H4 (cell line): ENCODE data around the gene INPP5B. TPM values are rescaled to one million over a fixed set of nuclear protein-coding genes. Genes with fewer than 3 reads are reported as not detected.
A peak's percentile ranks its signal among the peaks of the same experiment; 100 is the strongest.

Experiments used
- DNase-seq: peaks from one replicate; pipeline ENCODE4 v3.0.0-alpha.2; 2015; ENCODE audit warnings: low spot score
- total RNA-seq: library from RNA; depleted of rRNA; stranded (reverse); fragments of >200 nt; shearing (Covaris generic); gene quantifications from 2 replicates; pipeline ENCODE4 v1.2.3, GENCODE V29; 2014

Gene INPP5B
- total RNA-seq, 1 experiment from 2014 or later: 10.3 TPM

DNA sequence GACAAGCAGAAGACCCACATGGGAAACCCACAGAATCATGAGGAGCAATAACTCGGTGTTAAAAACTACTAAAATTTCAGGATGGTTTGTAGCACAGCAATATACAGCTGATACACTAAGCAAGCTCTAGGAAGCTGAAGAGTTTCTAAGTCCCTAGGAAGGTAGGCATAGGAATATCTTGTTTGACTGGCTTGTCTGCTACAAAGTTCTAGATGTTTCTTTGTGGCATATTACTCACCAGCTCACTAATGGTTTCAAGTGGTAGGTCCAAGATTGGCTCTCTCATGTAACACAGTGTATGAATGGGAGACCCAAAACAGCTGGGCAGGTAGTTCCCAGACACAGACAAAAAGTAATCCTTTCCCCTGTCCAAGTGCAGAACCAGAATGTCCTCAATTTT is 74.2 kb downstream of the INPP5B start:
- no peak for DNase-seq

DNA sequence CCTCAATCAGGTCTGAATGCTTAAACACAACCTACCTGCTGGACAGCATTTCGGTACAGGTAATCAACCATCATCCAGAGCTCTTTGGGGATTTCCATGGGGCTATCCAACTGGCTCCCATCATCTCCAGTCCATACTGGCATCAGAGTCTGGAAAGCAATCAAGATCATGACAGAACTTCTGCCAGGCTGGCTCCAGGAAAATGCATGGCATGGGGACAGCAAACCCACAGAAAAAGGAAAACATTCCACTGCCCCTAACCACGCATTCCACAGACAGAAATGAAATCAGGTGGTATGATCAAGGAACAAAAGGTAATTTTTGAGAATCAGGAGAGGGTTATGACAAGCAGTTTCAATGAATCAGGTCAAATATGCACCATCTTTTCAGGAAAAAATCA is 78.4 kb downstream of the INPP5B start:
- no peak for DNase-seq

DNA sequence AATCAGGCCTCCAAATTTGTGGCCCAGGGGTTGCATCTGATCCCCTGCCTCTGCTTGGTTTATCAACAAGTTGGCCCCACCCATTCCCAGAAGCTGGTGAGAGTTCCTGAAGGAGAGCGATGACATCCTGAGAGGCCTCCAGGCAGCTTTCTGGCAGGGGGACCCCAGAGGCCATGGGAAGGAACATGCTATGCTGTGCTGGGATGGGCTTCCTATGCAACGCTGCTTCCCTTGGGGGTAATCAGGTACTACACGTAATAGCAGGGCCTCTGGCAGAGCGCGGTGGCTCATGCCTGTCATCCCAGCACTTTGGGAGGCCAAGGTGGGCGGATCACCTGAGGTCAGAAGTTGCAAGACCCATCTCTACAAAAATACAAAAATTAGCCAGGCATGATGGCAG is 79.1 kb downstream of the INPP5B start:
- DNase-seq: no peak

DNA sequence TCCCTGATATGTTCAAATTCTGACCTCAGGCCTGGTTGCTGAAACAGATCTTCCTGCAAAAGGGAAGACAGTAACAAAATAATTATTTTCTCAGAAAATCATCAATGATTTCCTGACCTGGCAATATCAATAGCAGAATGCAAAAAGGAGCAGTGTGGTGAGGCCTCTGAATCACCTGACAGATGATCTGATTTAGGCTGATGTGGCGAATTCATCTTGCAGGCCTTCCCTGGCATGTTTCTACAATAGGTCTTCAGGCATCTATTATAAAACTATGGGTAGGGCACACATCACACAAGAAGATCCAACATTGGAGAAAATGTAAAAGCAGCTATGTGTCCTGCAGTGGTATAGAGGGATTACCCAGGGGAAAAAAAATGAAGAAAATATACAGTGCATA is 80.4 kb downstream of the INPP5B start:
- DNase-seq: no peak

DNA sequence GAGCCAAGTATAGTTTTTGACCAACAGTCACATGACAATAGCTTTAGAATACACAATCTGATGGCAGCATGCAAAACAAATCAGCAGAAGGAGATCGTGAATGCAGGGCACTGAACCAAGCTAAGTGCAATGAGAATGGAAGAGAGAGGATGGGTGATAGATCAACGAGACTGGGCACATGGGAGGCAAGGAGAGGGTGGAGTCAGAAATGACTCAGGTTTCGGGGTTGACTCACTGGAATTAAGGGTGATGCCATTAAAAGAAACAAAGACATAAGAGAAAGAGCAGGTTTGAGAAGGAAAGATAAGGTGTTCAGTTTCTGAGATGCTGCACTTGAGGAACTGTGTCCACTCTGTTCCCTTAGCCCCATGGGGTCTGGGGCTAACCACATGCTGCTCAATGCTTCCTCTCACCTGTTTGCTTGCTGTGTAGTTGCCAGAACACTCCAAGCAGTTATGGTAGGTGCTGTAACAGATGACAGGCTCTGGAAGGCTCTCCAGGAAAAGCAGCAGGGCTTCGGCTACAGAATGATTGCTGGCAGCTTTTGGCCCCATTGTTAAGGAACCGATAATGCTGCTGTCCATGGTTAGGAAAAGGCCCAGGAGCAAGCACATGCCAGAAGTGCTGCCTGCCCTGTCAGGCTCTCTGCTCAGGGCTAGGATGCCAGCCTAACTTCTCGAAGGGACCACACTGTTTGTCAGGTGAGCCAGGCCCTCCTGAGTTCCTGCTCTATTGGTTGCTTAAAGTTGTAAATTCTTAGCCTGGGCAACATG is 81.3 kb downstream of the INPP5B start:
- DNase-seq: no peak

DNA sequence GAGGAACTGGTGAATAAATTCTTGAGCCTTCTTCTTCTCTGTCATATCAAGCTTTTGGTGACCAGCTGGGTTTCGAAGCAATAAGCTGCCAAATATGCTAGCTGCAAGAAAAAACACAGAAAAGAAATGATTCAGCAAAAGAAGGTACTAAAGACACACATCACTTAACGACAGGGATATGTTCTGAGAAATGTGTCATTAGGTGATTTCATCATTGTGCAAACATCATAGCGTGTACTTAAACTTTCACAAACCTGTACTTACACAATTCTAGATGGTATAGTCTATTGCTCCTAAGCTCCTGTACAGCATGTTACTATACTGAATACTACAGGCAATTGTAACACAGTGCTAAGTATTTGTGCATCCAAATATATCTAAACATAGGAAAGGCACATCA is 84.5 kb downstream of the INPP5B start:
- DNase-seq: no peak

DNA sequence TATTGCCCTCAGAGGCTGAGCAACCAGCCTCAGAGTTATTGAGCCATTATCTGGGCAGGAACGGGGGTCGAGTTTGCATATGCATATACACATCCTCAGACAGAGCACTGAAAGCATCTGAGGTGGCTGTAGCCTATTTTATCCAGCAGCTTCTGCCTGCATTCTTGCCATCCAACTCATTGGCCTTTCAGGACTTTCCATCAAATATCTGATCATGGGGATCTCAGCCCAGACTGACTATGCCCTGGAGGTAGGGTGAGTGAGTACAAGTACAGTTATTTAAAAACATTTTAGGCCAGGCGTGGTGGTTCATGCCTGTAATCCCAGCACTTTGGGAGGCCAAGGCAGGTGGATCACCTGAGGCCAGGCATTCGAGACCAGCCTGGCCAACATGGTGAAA is 85.7 kb downstream of the INPP5B start:
- DNase-seq: no peak

DNA sequence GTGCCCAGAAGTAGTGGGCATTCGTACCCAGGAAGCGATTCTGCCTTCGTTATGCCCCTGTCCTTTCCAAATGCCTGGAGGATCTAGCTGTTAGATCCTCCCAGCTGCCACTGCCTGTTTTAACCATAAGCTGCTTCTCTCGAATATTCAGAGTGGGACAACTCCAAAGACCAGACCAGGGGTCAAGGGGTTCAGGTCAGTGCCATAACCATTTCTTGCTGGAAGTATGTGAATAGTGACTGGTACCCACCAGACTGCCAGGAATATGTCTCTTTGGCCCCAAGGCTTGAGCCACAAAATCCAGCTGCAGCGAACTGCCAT is 86.5 kb downstream of the INPP5B start:
- DNase-seq: no peak

DNA sequence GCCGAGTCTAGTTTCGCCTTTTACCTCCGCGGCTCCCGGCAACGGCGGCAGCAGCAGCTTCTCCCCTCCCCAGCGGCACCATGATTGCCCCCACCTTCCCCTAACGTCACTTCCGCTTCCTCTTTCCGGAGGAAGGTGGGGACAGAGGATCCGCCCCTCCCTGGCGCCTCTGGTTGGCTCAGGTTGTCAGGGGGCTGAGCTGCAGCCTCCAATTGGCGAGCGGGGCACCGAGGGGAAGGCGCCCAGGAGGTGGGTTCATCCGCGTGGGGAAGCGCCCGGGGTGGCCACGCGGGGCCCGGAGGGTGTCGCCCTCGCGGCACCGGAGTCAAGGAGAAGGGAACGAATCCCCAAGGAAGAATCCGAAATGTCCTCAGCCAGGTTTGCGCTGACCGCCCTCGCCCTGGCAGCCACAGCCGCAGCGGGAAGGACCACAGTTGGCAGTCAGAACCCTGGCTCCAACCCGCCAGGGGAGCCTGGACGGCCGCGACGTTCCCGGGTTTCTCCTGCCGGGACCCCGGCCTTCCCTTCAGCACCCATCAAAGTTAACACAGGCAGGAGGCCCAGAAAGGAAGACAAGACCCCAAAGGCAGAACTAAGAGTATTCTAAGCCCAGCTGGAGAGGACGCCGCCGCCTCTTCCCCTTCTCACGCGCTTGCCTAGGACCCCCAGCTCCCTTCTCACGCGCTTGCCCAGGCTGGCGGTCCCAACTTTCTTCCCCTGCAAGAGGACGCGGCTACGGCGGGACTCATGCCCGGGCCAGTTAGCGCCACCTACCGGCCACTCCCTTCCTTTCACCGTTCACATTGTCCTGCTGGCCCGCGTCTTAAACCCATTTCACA is 87.1 kb downstream of the INPP5B start, which contains the start of gene MTF1:
Gene MTF1, minus strand, starts transcription at position 86 of the 839 bp plus-strand sequence. CDS start 1,934 bp downstream, outside the sequence.
- peak; percentile 95 for DNase-seq

DNA sequence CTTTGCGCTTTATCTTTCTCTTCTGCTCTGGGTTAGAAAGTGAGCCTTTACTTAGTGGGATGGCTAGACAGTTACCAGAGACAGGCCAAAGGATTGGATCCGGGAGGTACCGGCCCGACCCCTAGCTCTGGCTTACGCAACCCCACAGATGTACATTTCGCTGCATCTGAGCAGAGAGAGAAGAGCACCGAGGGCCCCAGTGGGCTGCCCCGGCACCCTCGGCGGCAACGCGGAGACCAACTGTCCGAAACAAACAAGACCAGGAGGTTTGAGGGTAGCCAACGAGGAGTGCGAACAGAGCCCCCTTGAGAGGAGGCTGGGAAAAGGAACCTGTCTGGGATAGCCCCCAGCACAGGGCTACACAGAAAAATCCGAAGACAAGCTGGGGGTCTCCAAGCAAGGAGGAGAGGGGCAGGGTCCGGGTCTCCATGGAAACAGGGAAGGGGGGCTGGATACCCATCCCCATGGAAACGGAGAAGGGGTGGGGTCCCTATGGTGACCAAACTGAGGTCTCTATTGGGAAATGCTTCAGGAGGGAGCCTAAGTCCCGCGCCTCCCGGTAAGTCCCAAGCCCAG is 87.8 kb downstream of the INPP5B start:
- DNase-seq: no peak

DNA sequence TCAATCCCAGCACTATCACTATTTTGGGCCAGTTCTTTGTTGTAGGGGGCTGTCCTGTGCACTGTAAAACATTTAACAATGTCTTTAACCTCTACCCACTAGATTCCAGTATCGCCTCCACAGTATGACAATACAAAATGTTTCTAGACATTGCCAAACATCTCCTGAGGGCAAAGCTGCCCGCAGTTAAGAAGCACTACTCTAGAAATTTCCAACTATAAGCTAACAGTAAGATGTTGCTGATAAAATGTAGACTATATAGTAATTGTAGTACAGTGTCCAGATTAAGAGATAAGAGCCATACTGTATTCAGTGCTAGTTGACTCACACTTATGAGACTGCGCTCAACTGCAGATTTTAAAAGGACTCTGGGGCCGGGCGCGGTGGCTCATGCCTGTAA is 92.4 kb downstream of the INPP5B start:
- DNase-seq: no peak

DNA sequence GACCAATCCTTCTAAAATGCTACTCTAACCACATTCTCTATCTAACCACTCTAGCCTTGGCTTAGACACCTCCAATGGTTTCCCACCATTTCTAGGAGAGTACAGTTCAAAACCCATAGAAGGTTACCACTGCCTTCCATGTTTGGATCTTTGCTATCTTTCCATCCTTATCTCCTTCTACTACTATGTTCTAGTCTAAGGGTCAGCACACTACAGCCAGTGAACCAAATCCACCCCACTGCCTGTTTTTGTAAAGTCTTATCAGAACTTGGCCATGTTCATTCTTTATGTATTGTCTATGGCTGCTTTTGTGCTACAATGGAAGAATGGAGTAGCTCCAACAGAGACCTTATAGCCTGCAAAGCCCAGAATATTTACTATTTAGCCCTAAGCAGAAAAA is 93.7 kb downstream of the INPP5B start:
- no peak for DNase-seq

DNA sequence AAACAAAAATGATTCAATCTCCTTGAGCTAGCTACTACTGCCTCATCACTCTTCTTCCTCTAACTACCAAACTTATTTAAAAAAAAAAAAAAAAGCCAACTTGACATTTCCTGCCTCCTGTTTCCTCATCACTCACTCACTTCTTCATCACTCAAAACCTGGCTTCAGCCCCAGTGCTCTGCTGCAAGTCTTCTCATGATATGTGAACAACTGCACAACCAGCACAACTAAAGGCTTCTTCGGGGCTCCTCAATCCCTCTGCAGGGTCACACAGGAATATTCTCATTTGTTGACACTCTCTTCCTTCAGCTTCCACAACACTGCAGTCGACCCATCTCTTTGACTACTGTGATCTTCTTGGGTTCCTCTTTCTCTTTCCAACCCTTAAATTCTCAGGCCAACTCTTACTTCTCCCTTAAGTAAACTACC is 95.1 kb downstream of the INPP5B start:
- no peak for DNase-seq

DNA sequence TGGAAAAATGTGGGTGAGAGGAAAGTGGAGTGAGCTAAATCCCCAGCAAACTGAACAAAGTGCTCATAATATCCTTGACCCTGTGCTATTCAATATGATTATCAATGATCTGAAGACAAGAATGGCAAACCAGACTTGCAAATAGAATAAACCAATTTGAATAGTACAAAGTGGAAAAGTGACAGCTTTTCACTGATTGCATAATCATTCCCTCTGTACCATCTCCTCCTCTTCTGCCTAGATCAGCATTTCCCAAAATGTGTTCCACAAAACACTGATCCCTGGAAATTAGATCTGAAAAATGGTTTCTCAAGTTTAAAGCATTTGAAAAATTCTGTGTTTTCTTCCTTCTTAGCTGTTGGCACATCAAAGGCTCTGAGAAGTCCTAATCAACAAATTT is 95.6 kb downstream of the INPP5B start:
- no peak for DNase-seq

DNA sequence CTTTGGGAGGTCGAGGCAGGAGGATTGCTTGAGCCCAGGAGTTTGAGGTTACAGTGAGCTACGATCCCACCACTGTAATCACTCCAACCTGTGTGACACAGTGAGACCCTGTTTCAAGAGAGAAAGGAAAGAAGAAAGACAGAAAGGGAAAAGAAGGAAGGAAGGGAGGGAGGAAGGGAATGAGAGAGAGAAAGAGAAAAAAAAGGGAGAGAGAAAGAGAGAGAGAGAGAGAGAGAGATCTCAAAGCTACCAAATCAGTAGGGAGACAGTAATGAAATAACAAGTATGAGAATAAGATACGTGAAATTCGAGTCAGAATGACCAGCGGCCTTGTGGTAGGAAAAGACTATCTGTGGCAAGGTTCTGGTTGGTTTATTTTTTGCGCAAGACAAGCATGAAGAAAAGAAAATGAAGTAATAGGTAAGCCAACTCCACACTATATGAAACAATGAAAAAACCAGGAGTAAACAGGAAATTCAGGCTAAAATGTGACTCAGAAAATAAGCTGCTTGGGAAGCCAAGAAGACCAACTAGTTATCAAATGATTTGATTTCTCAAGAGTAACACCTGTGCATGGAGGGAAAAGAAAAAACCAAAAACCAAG is 96.4 kb downstream of the INPP5B start:
- DNase-seq: peak; percentile 38

DNA sequence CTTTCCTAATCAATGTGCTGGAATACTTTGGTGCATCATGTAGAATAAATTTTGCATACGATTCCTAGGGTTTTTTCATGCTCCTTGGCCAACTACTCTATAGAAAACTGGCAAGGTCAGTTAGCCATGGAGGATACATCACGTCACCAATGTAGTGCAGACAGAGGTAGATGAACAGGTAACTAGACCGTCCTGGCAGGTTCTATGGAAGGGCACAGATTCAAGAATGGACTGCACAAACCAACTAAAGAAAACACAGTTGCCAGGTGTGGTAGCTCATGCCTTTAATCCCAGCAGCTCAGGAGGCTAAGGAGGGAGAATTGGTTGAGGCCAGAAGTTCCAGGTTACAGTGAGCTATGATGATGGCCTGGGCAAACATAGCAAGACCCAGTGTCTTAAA is 97.4 kb downstream of the INPP5B start:
- DNase-seq: no peak

DNA sequence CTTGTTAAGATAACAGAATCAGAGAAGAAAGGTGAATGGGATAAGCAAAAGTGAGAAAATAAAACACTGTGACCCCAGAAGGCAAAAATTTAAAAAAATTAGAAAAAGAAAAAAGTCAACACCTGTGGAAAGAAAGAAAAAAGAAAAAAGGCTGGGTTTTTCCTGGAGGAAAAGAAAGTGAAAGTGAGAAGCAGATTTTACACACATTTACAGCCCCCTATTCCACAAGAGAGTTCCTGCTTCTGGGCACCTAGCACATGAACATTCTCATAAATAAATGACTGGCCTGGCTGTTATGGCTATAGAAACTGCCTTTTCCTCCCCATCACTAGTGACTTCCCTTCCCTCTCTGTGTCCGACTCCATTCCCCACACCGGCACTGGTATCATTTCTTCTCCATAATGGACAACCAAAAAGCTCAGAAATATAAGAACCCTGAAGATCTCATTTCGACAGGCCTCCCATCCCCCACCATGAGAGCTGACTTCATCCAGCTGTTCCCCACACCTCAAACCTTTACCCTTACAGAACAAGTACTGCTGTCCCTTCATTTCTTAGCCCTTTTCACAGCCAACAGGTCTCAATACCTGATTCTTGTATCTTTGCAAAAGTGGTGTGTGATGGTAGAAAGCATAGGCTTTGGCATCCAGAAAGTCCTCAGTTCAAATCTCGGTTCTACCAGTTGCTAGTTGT is 100.1 kb downstream of the INPP5B start:
- DNase-seq: no peak

DNA sequence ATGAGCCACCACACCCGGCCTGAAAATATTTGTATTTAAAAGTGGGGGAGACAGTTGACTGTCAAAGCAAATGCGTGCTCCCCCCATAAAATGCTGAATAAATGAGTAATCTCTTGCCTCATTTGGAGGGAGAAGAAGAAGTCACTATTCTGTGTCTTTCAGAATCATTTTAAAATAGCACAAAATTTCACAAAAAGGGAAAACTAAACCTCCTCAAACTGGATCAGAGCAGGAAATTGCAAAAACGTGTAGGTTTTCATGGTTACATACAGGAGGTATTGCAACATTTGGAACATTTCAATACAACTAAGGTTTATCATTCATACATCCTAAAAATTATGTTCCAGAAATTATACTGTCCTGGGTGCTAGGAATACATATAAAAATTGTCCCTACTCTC is 101.1 kb downstream of the INPP5B start:
- DNase-seq: no peak

DNA sequence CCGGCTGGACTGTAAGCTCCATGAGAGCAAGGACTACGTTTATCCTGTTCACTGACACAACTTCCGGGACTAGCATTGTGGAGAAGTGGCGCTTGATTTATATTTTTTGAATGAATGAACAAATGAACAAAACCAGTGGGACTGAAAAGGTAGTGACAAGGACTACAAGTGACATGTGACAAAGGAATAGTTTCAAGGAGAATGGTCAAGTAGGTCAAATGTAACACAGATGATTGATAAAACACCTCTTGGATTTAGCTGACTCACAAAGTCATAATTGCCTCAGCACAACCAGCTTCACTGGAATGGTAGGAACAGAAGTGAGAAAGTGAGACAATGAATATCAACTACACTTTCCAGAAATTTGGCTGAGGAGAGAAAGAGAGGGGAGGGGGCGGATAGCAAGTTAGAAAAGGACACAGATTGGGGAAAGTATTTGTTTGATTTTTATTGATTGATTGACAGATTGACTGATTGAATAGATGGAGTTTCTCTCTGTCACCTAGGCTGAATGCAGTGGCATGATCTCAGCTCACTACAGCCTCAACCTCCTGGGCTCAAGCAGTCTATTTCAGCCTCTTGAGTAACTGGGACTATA is 101.7 kb downstream of the INPP5B start:
- no peak for DNase-seq

DNA sequence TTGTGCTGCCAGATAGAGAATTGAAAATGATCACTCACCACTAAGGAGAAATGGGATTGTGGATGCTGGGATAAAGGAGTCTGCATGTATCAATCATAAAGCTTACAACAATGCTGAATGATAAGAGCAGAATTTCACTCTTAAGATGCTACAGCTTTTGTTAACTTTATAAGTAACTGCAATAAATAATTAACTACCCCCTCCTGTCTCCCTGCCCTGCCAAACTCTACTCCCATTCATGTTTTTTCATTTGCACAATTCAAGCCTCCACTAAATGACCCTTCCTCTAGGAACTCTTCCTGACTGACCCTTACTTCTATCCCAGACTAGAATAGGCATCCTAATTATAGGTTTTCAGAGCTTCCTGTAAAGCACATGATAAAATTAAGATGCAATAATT is 102.3 kb downstream of the INPP5B start:
- DNase-seq: no peak

DNA sequence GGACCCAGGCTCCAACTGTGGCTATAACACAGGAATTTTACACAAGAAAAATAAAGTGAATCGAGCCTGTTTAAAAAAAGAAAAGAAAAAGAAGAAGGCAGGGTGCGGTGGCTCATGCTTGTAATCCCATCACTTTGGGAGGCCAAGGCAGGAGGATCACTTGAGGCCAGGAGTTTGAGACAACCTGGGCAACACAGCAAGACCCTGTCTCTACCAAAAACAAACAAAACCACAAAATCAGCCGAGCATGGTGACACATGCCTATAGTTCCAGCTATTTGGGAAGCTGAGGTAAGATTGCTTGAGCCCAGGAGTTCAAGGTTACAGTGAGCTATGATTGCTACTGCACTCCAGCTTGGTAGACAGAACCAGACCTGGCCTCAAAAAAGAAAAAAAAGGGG is 105.2 kb downstream of the INPP5B start:
- no peak for DNase-seq
